IMR-90 (cell line): ENCODE data around the gene PDGFA. TPM values are rescaled to one million over a fixed set of nuclear protein-coding genes. Genes with fewer than 3 reads are reported as not detected.

Experiments used
- ATAC-seq: fragments of 200-7000 bp; cut with Tn5 transposase; 2 replicates; pipeline ENCODE4 v1.9.1; 2020; ENCODE audit warnings: low read depth, mild to moderate bottlenecking, moderate library complexity
- BruUV-seq: library from RNA; stranded (reverse); fragments of 400-500 nt; replicated peaks from 2 replicates; lab custom pipeline; 2021; lab: Mats Ljungman, UMichigan
- CTCF ChIA-PET: fragments of 300-600 bp; formaldehyde crosslinking; extraction: SDS; loops from one replicate; lab custom pipeline; 2021; ENCODE audit warnings: antibody characterized with exemption; lab: Yijun Ruan, JAX
- POLR2A ChIA-PET: fragments of 300-600 bp; sonication (Branson Sonifier 250); formaldehyde crosslinking; loops from one replicate; lab custom pipeline; 2022; ENCODE audit warnings: antibody characterized with exemption; ENCODE audit not compliant: unreplicated experiment; lab: Charles Lee
- DNase-seq: peaks from one replicate; pipeline ENCODE4 v3.0.0; 2013
- H2AFZ ChIP-seq: replicated peaks from 2 replicates; pipeline ENCODE3; 2013; ENCODE audit warnings: low read length, mild to moderate bottlenecking; ENCODE audit not compliant: poor library complexity
- H2AK5ac ChIP-seq: 2 replicates; pipeline ENCODE4 v1.6.1; 2013; ENCODE audit warnings: low read depth, low read length, inconsistent platforms
- H2AK9ac ChIP-seq: replicated peaks from 2 replicates; pipeline ENCODE3; 2013; ENCODE audit warnings: mild to moderate bottlenecking, low read depth, low read length, moderate library complexity; ENCODE audit not compliant: poor library complexity
- H2BK120ac ChIP-seq: 2 replicates; pipeline ENCODE4 v1.6.1; 2013; ENCODE audit warnings: low read depth, low read length, inconsistent platforms
- H2BK15ac ChIP-seq: 3 replicates; pipeline ENCODE4 v1.6.1; 2013; ENCODE audit warnings: low read depth, low read length, inconsistent platforms
- H2BK20ac ChIP-seq: 2 replicates; pipeline ENCODE4 v1.6.1; 2013; ENCODE audit warnings: low read depth, mild to moderate bottlenecking, inconsistent platforms, low read length, moderate library complexity
- H2BK5ac ChIP-seq: 2 replicates; pipeline ENCODE4 v1.6.1; 2013; ENCODE audit warnings: mild to moderate bottlenecking, low read depth, low read length, inconsistent platforms; ENCODE audit not compliant: poor library complexity, severe bottlenecking
- H3K14ac ChIP-seq: replicated peaks from 2 replicates; pipeline ENCODE4 v1.6.1; 2013; ENCODE audit warnings: low read depth, low read length, inconsistent platforms
- H3K18ac ChIP-seq: 2 replicates; pipeline ENCODE4 v1.6.1; 2013; ENCODE audit warnings: low read depth, low read length, control low read depth
- H3K23ac ChIP-seq: 2 replicates; pipeline ENCODE4 v1.6.1; 2013; ENCODE audit warnings: low read depth, low read length, inconsistent platforms
- H3K27ac ChIP-seq: 2 replicates; pipeline ENCODE4 v1.5.1; 2013; ENCODE audit warnings: mild to moderate bottlenecking, control low read depth, low read length; ENCODE audit not compliant: insufficient read depth
- H3K27me3 ChIP-seq: 2 replicates; pipeline ENCODE4 v1.6.1; 2013; ENCODE audit warnings: low read length; ENCODE audit not compliant: control insufficient read depth, insufficient read depth
- H3K36me3 ChIP-seq: 2 replicates; pipeline ENCODE4 v1.6.1; 2013; ENCODE audit warnings: low read length, mixed read lengths; ENCODE audit not compliant: control insufficient read depth, insufficient read depth
- H3K4ac ChIP-seq: 2 replicates; pipeline ENCODE4 v1.6.1; 2013; ENCODE audit warnings: low read depth, low read length, inconsistent platforms
- H3K4me1 ChIP-seq: 2 replicates; pipeline ENCODE4 v1.6.1; 2013; ENCODE audit warnings: low read length, mixed read lengths; ENCODE audit not compliant: control insufficient read depth, insufficient read depth
- H3K4me2 ChIP-seq: 2 replicates; pipeline ENCODE4 v1.6.1; 2013; ENCODE audit warnings: low read depth, mild to moderate bottlenecking, control low read depth, low read length, moderate library complexity
- H3K4me3 ChIP-seq: 2 replicates; pipeline ENCODE4 v1.5.1; 2013; ENCODE audit warnings: low read depth, mild to moderate bottlenecking, control low read depth, low read length, moderate library complexity; ENCODE audit not compliant: insufficient read depth
- H3K56ac ChIP-seq: 2 replicates; pipeline ENCODE4 v1.6.1; 2013; ENCODE audit warnings: low read length, inconsistent platforms; ENCODE audit not compliant: insufficient read depth; ENCODE audit errors: extremely low read depth
- H3K79me1 ChIP-seq, 2 experiments: 2 replicates each; pipeline ENCODE4 v1.6.1; 2013; ENCODE audit warnings: low read length in 2 of 2, inconsistent platforms in 1 of 2, low read depth in 1 of 2
- H3K9ac ChIP-seq: 2 replicates; pipeline ENCODE4 v1.6.1; 2013; ENCODE audit warnings: low read depth, low read length, control low read depth
- H3K9me1 ChIP-seq: 2 replicates; pipeline ENCODE4 v1.6.1; 2013; ENCODE audit warnings: low read length, inconsistent platforms; ENCODE audit not compliant: insufficient read depth
- H3K9me3 ChIP-seq: 2 replicates; pipeline ENCODE4 v1.6.1; 2013; ENCODE audit warnings: low read length; ENCODE audit not compliant: control insufficient read depth, insufficient read depth
- H4K20me1 ChIP-seq: 2 replicates; pipeline ENCODE4 v1.6.1; 2013; ENCODE audit warnings: low read length, inconsistent platforms; ENCODE audit not compliant: insufficient read depth
- H4K5ac ChIP-seq: 2 replicates; pipeline ENCODE4 v1.6.1; 2013; ENCODE audit warnings: mild to moderate bottlenecking, low read depth, low read length, control low read depth
- H4K8ac ChIP-seq, 2 experiments: 2 replicates each; pipeline ENCODE4 v1.6.1; 2013; ENCODE audit warnings: low read depth in 2 of 2, low read length in 2 of 2, control low read depth in 1 of 2, inconsistent platforms in 1 of 2
- H4K91ac ChIP-seq: 2 replicates; pipeline ENCODE4 v1.6.1; 2013; ENCODE audit warnings: low read depth, low read length, inconsistent platforms; ENCODE audit not compliant: insufficient read depth
- CHD1 ChIP-seq: IDR thresholded peaks from 2 replicates; pipeline ENCODE4 v1.6.1; 2012; ENCODE audit warnings: low read depth, low read length, improper control_type of control experiment
- CTCF ChIP-seq: conservative IDR thresholded peaks from 2 replicates; pipeline ENCODE4 v1.5.1; 2012; ENCODE audit warnings: mild to moderate bottlenecking, low read depth, low read length, improper control_type of control experiment
- ELK1 ChIP-seq: fragments of 150-350 bp; IDR thresholded peaks from 2 replicates; pipeline ENCODE4 v1.6.1; 2016; ENCODE audit warnings: low read depth, mild to moderate bottlenecking, low read length, moderate library complexity, borderline replicate concordance
- FOS ChIP-seq: fragments of 150-350 bp; IDR thresholded peaks from 2 replicates; pipeline ENCODE4 v1.6.1; 2016; ENCODE audit warnings: low read depth, low read length
- MAZ ChIP-seq: IDR thresholded peaks from 2 replicates; pipeline ENCODE4 v1.6.1; 2012; ENCODE audit warnings: low read depth, mild to moderate bottlenecking, low read length, improper control_type of control experiment, moderate library complexity, borderline replicate concordance
- MXI1 ChIP-seq: IDR thresholded peaks from 2 replicates; pipeline ENCODE4 v1.6.1; 2012; ENCODE audit warnings: low read depth, mild to moderate bottlenecking, low read length, moderate library complexity, borderline replicate concordance
- NFE2L2 ChIP-seq: fragments of 150-350 bp; IDR thresholded peaks from 2 replicates; pipeline ENCODE4 v1.6.1; 2016; ENCODE audit warnings: low read depth, mild to moderate bottlenecking, low read length
- RAD21 ChIP-seq: IDR thresholded peaks from 2 replicates; pipeline ENCODE4 v1.6.1; 2012; ENCODE audit warnings: low read length, improper control_type of control experiment
- RCOR1 ChIP-seq: IDR thresholded peaks from 2 replicates; pipeline ENCODE4 v1.6.1; 2012; ENCODE audit warnings: mild to moderate bottlenecking, low read length, improper control_type of control experiment; ENCODE audit not compliant: insufficient replicate concordance
- RFX5 ChIP-seq: IDR thresholded peaks from 2 replicates; pipeline ENCODE4 v1.8.0; 2012; ENCODE audit warnings: low read depth, mild to moderate bottlenecking, low read length, moderate library complexity
- SMC3 ChIP-seq: fragments of 150-350 bp; IDR thresholded peaks from 2 replicates; pipeline ENCODE4 v1.6.1; 2016; ENCODE audit warnings: low read depth, mild to moderate bottlenecking, antibody characterized with exemption, low read length, moderate library complexity
- WGBS, 2 experiments: methylation state at CpG; one replicate each; pipeline versions ENCODE4 v1.1.5 to v1.1.7; 2013; ENCODE audit warnings: missing lambda C conversion rate in 2 of 2; ENCODE audit not compliant: insufficient read length in 1 of 2; ENCODE audit errors: extremely low coverage in 2 of 2; 5-methylcytosine and 5-hydroxymethylcytosine counted together
- dilution Hi-C: fragments of 300-500 bp; cut with HindIII; formaldehyde crosslinking; loops from one replicate; pipeline ENCODE4 v1.14.3; 2018; ENCODE audit warnings: low sequenced_read_pairs; ENCODE audit not compliant: unreplicated experiment
- in situ Hi-C: fragments of 300-500 bp; cut with MboI; formaldehyde crosslinking; loops from 3 replicates; pipeline ENCODE4 v1.14.3; 2019; ENCODE audit warnings: low sequenced_read_pairs, inconsistent platforms, mixed read lengths
- intact Hi-C: fragments of 100-400 bp; cut with micrococcal nuclease; formaldehyde crosslinking; loops from 2 replicates; pipeline ENCODE4 v1.10.0; 2022
- polyA plus RNA-seq, 3 experiments: library from polyadenylated mRNA; depleted of rRNA; stranded (reverse); fragments of >200 nt; gene quantifications; 2 replicates each; pipeline ENCODE4 v1.2.3, GENCODE V29; 2012; ENCODE audit warnings: low replicate concordance in 1 of 3
- total RNA-seq: library from RNA; depleted of rRNA; stranded (reverse); fragments of >200 nt; gene quantifications from 2 replicates; pipeline ENCODE4 v1.2.3, GENCODE V29; 2012

The PDGFA gene
- total and polyA plus RNA-seq, 2 of the 4 experiments (the other 2 are of a cell fraction), result 3.3 to 3.8 TPM

- TF ChIP-seq SMC3 (no peak), MXI1 (peak; percentile 77; the same call in 1 of the 2 replicates), CHD1 (no peak)
Measured at GRCh38 chr7:471866-472639, 47.6 kb downstream of the PDGFA start (continued).

GRCh38 chr7:471191-471865 is 48.3 kb downstream of the PDGFA start:
- TF ChIP-seq MXI1 (no peak), ELK1 (no peak), CTCF (no peak), NFE2L2 (no peak), SMC3 (no peak), RFX5 (no peak), MAZ (no peak), RCOR1 (no peak), RAD21 (no peak), FOS (no peak)
- H3K56ac ChIP-seq, result peak overlapping the region; percentile 29
- H3K79me1 ChIP-seq, result no peaks in the 10 kb centered on the region
- peak overlapping the region; percentile 88 for H4K91ac ChIP-seq
- no TSS peak for BruUV-seq
- H3K23ac ChIP-seq, result no peak overlapping the region
- ChIA-PET POLR2A (no interaction called here), CTCF (no interaction called here)
- peak overlapping the region; percentile 78 for H3K27ac ChIP-seq
- peak overlapping the region; percentile 88 to 89 for H4K8ac ChIP-seq
- intact Hi-C loops, result no loop called here
- peak overlapping the region; percentile 89; the same call in 1 of the 3 replicates for H2BK15ac ChIP-seq
- H2BK120ac ChIP-seq, result peak overlapping the region; percentile 74
- no peak overlapping the region for H3K4me2 ChIP-seq
- in situ Hi-C loops, result no loop called here
- no peak overlapping the region for H3K9ac ChIP-seq
- peak overlapping the region; percentile 54; the same call in 1 of the 2 replicates for H2BK20ac ChIP-seq
- dilution Hi-C loops, result no loop called here
- peak overlapping the region; percentile 93 for H3K14ac ChIP-seq
- H2AFZ ChIP-seq, result peak overlapping the region; percentile 89
- H4K20me1 ChIP-seq, result no peaks in the 10 kb centered on the region
- H3K27me3 ChIP-seq, result no peaks in the 10 kb centered on the region
- H3K4ac ChIP-seq, result peak overlapping the region; percentile 87
- peak overlapping the region; percentile 30 for H4K5ac ChIP-seq
- 85% methylated on average over 8 of the region's 21 CpGs; no CpG with 5 or more reads in 1 of the 2 experiments for WGBS, 2 experiments
- 0 out of 2 replicates have a peak, but pooled peaks cover 5% of the 10 kb centered on the region for H3K9me1 ChIP-seq
- no peak for DNase-seq
- peak overlapping the region; percentile 99 for H2AK9ac ChIP-seq
- H2AK5ac ChIP-seq, result peak overlapping the region; percentile 98
- peak overlapping the region; percentile 86 for H2BK5ac ChIP-seq
- no peak for ATAC-seq
- peaks cover 18% of the 10 kb centered on the region for H3K4me1 ChIP-seq
- no peaks in the 10 kb centered on the region for H3K36me3 ChIP-seq
- H3K4me3 ChIP-seq, result no peak overlapping the region
- H3K18ac ChIP-seq, result peak overlapping the region; percentile 85
- peaks cover 5% of the 10 kb centered on the region for H3K9me3 ChIP-seq
